Ovary (tissue), 9 donors: ENCODE data around the gene LGI4. TPM values are rescaled to one million over a fixed set of nuclear protein-coding genes. Genes with fewer than 3 reads are reported as not detected.

Source experiments
- DNase-seq, 5 donors: peaks; one replicate each; pipeline ENCODE4 v3.0.0-alpha.2; 2019 to 2020
- H3K27ac ChIP-seq, 2 donors: fragments of 200-600 bp; one replicate each; pipeline versions ENCODE4 v1.5.1 to v1.8.0; 2019 to 2022
- H3K27me3 ChIP-seq: fragments of 200-600 bp; one replicate; pipeline ENCODE4 v1.8.0; 2022
- H3K36me3 ChIP-seq: fragments of 200-600 bp; sonication (generic); one replicate; pipeline ENCODE4 v1.5.1; 2019
- H3K4me1 ChIP-seq: one replicate; pipeline ENCODE4 v1.8.1; 2013; ENCODE audit warnings: mild to moderate bottlenecking, moderate library complexity; ENCODE audit not compliant: insufficient read depth
- H3K4me3 ChIP-seq: fragments of 200-600 bp; sonication (generic); one replicate; pipeline ENCODE4 v1.5.1; 2017
- H3K9me3 ChIP-seq, 2 donors: fragments of 200-600 bp in 1 of 2; sonication (generic) in 1 of 2; one replicate each; pipeline versions ENCODE4 v1.5.1 to v1.8.1; 2013 to 2019; ENCODE audit warnings: mild to moderate bottlenecking in 1 of 2, moderate library complexity in 1 of 2
- CTCF ChIP-seq, 3 donors: fragments of 450-650 bp in 2 of 3; fragments of 200-600 bp in 1 of 3; IDR thresholded peaks; one replicate each; pipeline versions ENCODE4 v1.5.1 to v1.8.0; 2016 to 2022; ENCODE audit warnings: antibody characterized with exemption in 3 of 3, mild to moderate bottlenecking in 1 of 3
- EP300 ChIP-seq: sonication (generic); formaldehyde crosslinking; IDR thresholded peaks from one replicate; pipeline ENCODE4 v1.6.1; 2017; ENCODE audit warnings: antibody characterized with exemption
- POLR2A ChIP-seq: fragments of 450-650 bp; IDR thresholded peaks from one replicate; pipeline ENCODE4 v1.6.1; 2017; ENCODE audit warnings: antibody characterized with exemption, mild to moderate bottlenecking, moderate library complexity
- WGBS, 3 donors: extraction: QIAGEN DNeasy Blood & Tissue Kit in 1 of 3; methylation state at CpG; one replicate each; pipeline versions ENCODE4 v1.1.5 to v1.1.7; 2013 to 2017; 5-methylcytosine and 5-hydroxymethylcytosine counted together
- intact Hi-C, 4 donors: fragments of 100-400 bp; cut with DNase I; formaldehyde crosslinking; loops; one replicate each; pipeline versions ENCODE4 v1.11.0 to v1.15.1; 2022 to 2023
- polyA plus RNA-seq, 2 donors: library from polyadenylated mRNA; stranded (reverse); fragments of 200-250 nt in 1 of 2; fragments of 350-450 nt in 1 of 2; fragmentation: Illumina TruSeq in 1 of 2; extraction: RNeasy Lipid Tissue Mini Kit (QIAGEN cat#74804) in 1 of 2; gene quantifications; one replicate each; pipeline ENCODE4 v1.2.3, GENCODE V29; 2013 to 2014
- total RNA-seq, 7 donors: library from RNA; depleted of rRNA in 2 of 7; stranded (reverse); fragments of >200 nt in 2 of 7; fragmentation: NEBNext Ultra II Directional in 3 of 7; extraction: Animal tissue kit (Norgen Biotek cat#: 25700) in 3 of 7; gene quantifications; one replicate each; pipeline versions ENCODE4 v1.1.0 to v1.2.4, GENCODE V29; 2016 to 2023
- donor health status: DM: no; HTN: no; CAD: no; lungs with moderate emphysema.
- donor health status: DM: no; HTN: no; CAD: no.
- donor health status: Bipolar disorder and iron deficiency.
- donor health status: DM: yes; HTN: yes; CAD: no.
- donor health status: DM: no; HTN: no; CAD: no.
- donor health status: DM: yes; HTN: yes; CAD: no.

Gene LGI4
- total and polyA plus RNA-seq, 9 donors: 1.9 to 13.3 (median 5.9) TPM

- 75 to 82% (median 78%) methylated on average over 5 of the region's 5 CpGs for WGBS, 3 donors
- no peak for DNase-seq
Measured at GRCh38 chr19:35167251-35168119, 32.6 kb upstream of the LGI4 start.

GRCh38 chr19:35166100-35167063 is 31.5 kb upstream of the LGI4 start:
- no peaks in the 10 kb centered on the region for H3K36me3 ChIP-seq
- no peak for DNase-seq
- no peaks in the 10 kb centered on the region for H3K4me1 ChIP-seq
- H3K9me3 ChIP-seq: peaks cover 0 to 14% of the 10 kb centered on the region in 2 donors
- H3K27me3 ChIP-seq: no peaks in the 10 kb centered on the region
- no peak overlapping the region for H3K27ac ChIP-seq
- intact Hi-C loops: no loop called here
- 94 to 96% (median 96%) methylated on average over 7 of the region's 7 CpGs for WGBS, 3 donors
- TF ChIP-seq CTCF (IDR thresholded peaks at IDR 0.05): no peak
- TF ChIP-seq EP300: no peak
- no peak overlapping the region for H3K4me3 ChIP-seq

More at GRCh38 chr19:35167251-35168119, 32.6 kb upstream of the LGI4 start:
- intact Hi-C loops: no loop called here
- peaks cover 0 to 14% of the 10 kb centered on the region in 2 donors for H3K9me3 ChIP-seq
- no peak overlapping the region for H3K4me3 ChIP-seq
- no peaks in the 10 kb centered on the region for H3K27me3 ChIP-seq
- H3K4me1 ChIP-seq: no peaks in the 10 kb centered on the region
- no peak overlapping the region for H3K27ac ChIP-seq
- TF ChIP-seq POLR2A (no peak), CTCF (IDR thresholded peaks at IDR 0.05) (no peak), EP300 (no peak)
- no peaks in the 10 kb centered on the region for H3K36me3 ChIP-seq

GRCh38 chr19:35165200-35166058 is 30.6 kb upstream of the LGI4 start:
- intact Hi-C loops: no loop called here
- H3K9me3 ChIP-seq: peaks cover 0 to 14% of the 10 kb centered on the region in 2 donors
- no peak overlapping the region for H3K27ac ChIP-seq
- no peak for DNase-seq
- H3K36me3 ChIP-seq: no peaks in the 10 kb centered on the region
- no peaks in the 10 kb centered on the region for H3K27me3 ChIP-seq
- TF ChIP-seq CTCF (IDR thresholded peaks at IDR 0.05) (no peak), EP300 (no peak), POLR2A (no peak)
- H3K4me3 ChIP-seq: no peak overlapping the region
- WGBS, 3 donors: 70 to 74% (median 71%) methylated on average over 5 of the region's 5 CpGs
- H3K4me1 ChIP-seq: no peaks in the 10 kb centered on the region

- Histone ChIP-seq H3K27me3 (no peaks in the 10 kb centered on the region), H3K9me3 (peaks cover 0 to 14% of the 10 kb centered on the region in 2 donors), H3K4me1 (no peaks in the 10 kb centered on the region), H3K36me3 (no peaks in the 10 kb centered on the region), H3K27ac (no peak overlapping the region), H3K4me3 (no peak overlapping the region)
- WGBS, 3 donors: 87 to 93% (median 90%) methylated on average over 2 of the region's 2 CpGs
- TF ChIP-seq CTCF (IDR thresholded peaks at IDR 0.05) (no peak), EP300 (no peak), POLR2A (no peak)
- intact Hi-C loops: no loop called here
- no peak for DNase-seq
Measured at GRCh38 chr19:35164418-35164817, 29.6 kb upstream of the LGI4 start.
